Measurements from ENCODE around the gene ASGR1.
"Not testable (repeated sequence)": the region's sequence is repeated elsewhere in the genome, so short reads cannot be mapped to it uniquely, and the experiment has no call there.

- TF ChIP-seq CTCF, POLR2AphosphoS5, POLR2A, EP300 (IDR thresholded peaks at IDR 0.05): not testable (repeated sequence)
These were observed 51.7 kb downstream of the ASGR1 start for GRCh38 chr17:7127501-7127900.
